Panc1 (cell line): ENCODE results near the gene NALCN. TPM values are rescaled to one million over a fixed set of nuclear protein-coding genes. Genes with fewer than 3 reads are reported as not detected.

Source experiments
- ATAC-seq: fragments of 200-7000 bp; cut with Tn5 transposase; 2 replicates; pipeline ENCODE4 v1.9.1; 2020; ENCODE audit warnings: mild to moderate bottlenecking, moderate library complexity
- BruUV-seq: library from RNA; stranded (reverse); fragments of 400-500 nt; replicated peaks from 2 replicates; lab custom pipeline; 2021; lab: Mats Ljungman, UMichigan
- CTCF ChIA-PET: fragments of 300-600 bp; sonication (Branson Sonifier 250); formaldehyde crosslinking; loops from one replicate; lab custom pipeline; 2022; ENCODE audit warnings: antibody characterized with exemption; lab: Charles Lee
- POLR2A ChIA-PET: fragments of 300-600 bp; sonication (Branson Sonifier 250); formaldehyde crosslinking; loops from one replicate; lab custom pipeline; 2022; ENCODE audit warnings: antibody characterized with exemption; lab: Charles Lee
- DNase-seq: peaks from one replicate; pipeline ENCODE4 v3.0.0-alpha.2; 2010; ENCODE audit warnings: low read depth, low spot score
- H3K27ac ChIP-seq: 2 replicates; pipeline ENCODE4 v1.5.1; 2011; ENCODE audit warnings: mild to moderate bottlenecking, low read length, inconsistent platforms
- H3K27me3 ChIP-seq: fragments of 200-500 bp; sonication (Bioruptor generic); 2 replicates; pipeline ENCODE4 v1.6.0; 2014; ENCODE audit warnings: low read length, inconsistent platforms; ENCODE audit not compliant: control insufficient read depth, insufficient read depth
- H3K36me3 ChIP-seq: fragments of 200-500 bp; sonication (Bioruptor generic); 2 replicates; pipeline ENCODE4 v1.5.1; 2014; ENCODE audit warnings: inconsistent platforms, mild to moderate bottlenecking, low read length, moderate library complexity; ENCODE audit not compliant: control insufficient read depth, insufficient read depth
- H3K4me1 ChIP-seq: 2 replicates; pipeline ENCODE4 v1.5.1; 2011; ENCODE audit warnings: inconsistent platforms, mild to moderate bottlenecking, low read length, moderate library complexity; ENCODE audit not compliant: control insufficient read depth, insufficient read depth
- H3K4me3 ChIP-seq, 2 experiments: 2 replicates each; pipeline ENCODE4 v1.5.1; 2011 to 2012; ENCODE audit warnings: low read depth in 2 of 2, low read length in 2 of 2, mild to moderate bottlenecking in 2 of 2, inconsistent platforms in 1 of 2, moderate library complexity in 1 of 2
- H3K9me3 ChIP-seq: fragments of 200-500 bp; sonication (Bioruptor generic); 2 replicates; pipeline ENCODE4 v1.5.1; 2014; ENCODE audit warnings: low read depth, mild to moderate bottlenecking, inconsistent platforms, low read length, moderate library complexity; ENCODE audit not compliant: control insufficient read depth, insufficient read depth
- POLR2AphosphoS5 ChIP-seq: IDR thresholded peaks from 2 replicates; pipeline ENCODE4 v1.6.1; 2012; ENCODE audit warnings: mild to moderate bottlenecking, low read depth, low read length, moderate library complexity
- REST ChIP-seq, 2 experiments: IDR thresholded peaks; 2 replicates each; pipeline ENCODE4 v1.6.1; 2011 to 2012; ENCODE audit warnings: low read depth in 2 of 2, control low read depth in 1 of 2, low read length in 1 of 2, mild to moderate bottlenecking in 1 of 2, moderate library complexity in 1 of 2; ENCODE audit not compliant: insufficient read depth in 1 of 2
- SIN3A ChIP-seq: IDR thresholded peaks from 2 replicates; pipeline ENCODE4 v1.6.1; 2012; ENCODE audit warnings: low read depth, mild to moderate bottlenecking, low read length, moderate library complexity, borderline replicate concordance; ENCODE audit not compliant: insufficient read depth
- TCF7L2 ChIP-seq: IDR thresholded peaks from 2 replicates; pipeline ENCODE4 v1.6.1; 2011; ENCODE audit warnings: mild to moderate bottlenecking, low read depth, low read length, inconsistent platforms
- in situ Hi-C: cut with HindIII; loops from 2 replicates; pipeline ENCODE4 v1.10.0; 2016; ENCODE audit warnings: low sequenced_read_pairs, low pct_unique_long_range_greater_than_20kb
- intact Hi-C: fragments of 100-400 bp; cut with micrococcal nuclease; formaldehyde crosslinking; loops from one replicate; pipeline ENCODE4 v1.10.0; 2022; ENCODE audit not compliant: unreplicated experiment
- total RNA-seq: library from RNA; stranded (reverse); gene quantifications from one replicate; pipeline ENCODE4 v1.2.1, GENCODE V29; 2021; ENCODE audit not compliant: unreplicated experiment
- TF ChIP-seq, protein P1 (sequence below): fragments of 450-650 bp; IDR thresholded peaks from 2 replicates; pipeline ENCODE4 v1.5.1; 2017; ENCODE audit warnings: mild to moderate bottlenecking

NALCN gene
- total RNA-seq, 1 experiment from 2014 or later: 10.9 TPM

- in situ Hi-C loops: no loop called here
- ChIA-PET CTCF (no interaction called here), POLR2A (no interaction called here)
- Histone ChIP-seq H3K27me3 (no peaks in the 10 kb centered on the region), H3K4me3 (no peak overlapping the region), H3K36me3 (no peaks in the 10 kb centered on the region), H3K4me1 (no peaks in the 10 kb centered on the region), H3K27ac (no peak overlapping the region), H3K9me3 (no peaks in the 10 kb centered on the region)
- DNase-seq: no peak
- intact Hi-C loops: no loop called here
- ATAC-seq: no peak
- BruUV-seq: no TSS peak
- TF ChIP-seq TCF7L2 (no peak), SIN3A (no peak)
These were observed 296.3 kb downstream of the NALCN start for GRCh38 chr13:101120007-101120406.

GRCh38 chr13:101116826-101117225 lies 299.5 kb downstream of the NALCN start:
- Histone ChIP-seq H3K4me3 (no peak overlapping the region), H3K27me3 (no peaks in the 10 kb centered on the region), H3K36me3 (no peaks in the 10 kb centered on the region), H3K4me1 (no peaks in the 10 kb centered on the region), H3K27ac (no peak overlapping the region), H3K9me3 (no peaks in the 10 kb centered on the region)
- ChIA-PET POLR2A (no interaction called here), CTCF (no interaction called here)
- ATAC-seq (no peak), DNase-seq (no peak)
- BruUV-seq: no TSS peak
- no peak for TF ChIP-seq TCF7L2
- no peak for TF ChIP-seq POLR2AphosphoS5
- no peak for TF ChIP-seq REST (IDR thresholded peaks at IDR 0.05; ENCODE audit: insufficient read depth in 1 of 2, low read depth in 2 of 2, low read length in 1 of 2)
- TF ChIP-seq, protein P1, sequence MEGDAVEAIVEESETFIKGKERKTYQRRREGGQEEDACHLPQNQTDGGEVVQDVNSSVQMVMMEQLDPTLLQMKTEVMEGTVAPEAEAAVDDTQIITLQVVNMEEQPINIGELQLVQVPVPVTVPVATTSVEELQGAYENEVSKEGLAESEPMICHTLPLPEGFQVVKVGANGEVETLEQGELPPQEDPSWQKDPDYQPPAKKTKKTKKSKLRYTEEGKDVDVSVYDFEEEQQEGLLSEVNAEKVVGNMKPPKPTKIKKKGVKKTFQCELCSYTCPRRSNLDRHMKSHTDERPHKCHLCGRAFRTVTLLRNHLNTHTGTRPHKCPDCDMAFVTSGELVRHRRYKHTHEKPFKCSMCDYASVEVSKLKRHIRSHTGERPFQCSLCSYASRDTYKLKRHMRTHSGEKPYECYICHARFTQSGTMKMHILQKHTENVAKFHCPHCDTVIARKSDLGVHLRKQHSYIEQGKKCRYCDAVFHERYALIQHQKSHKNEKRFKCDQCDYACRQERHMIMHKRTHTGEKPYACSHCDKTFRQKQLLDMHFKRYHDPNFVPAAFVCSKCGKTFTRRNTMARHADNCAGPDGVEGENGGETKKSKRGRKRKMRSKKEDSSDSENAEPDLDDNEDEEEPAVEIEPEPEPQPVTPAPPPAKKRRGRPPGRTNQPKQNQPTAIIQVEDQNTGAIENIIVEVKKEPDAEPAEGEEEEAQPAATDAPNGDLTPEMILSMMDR: no peak
- no peak for TF ChIP-seq SIN3A
- intact Hi-C loops (no loop called here), in situ Hi-C loops (no loop called here)

- Histone ChIP-seq H3K9me3 (no peaks in the 10 kb centered on the region), H3K27me3 (no peaks in the 10 kb centered on the region), H3K4me1 (no peaks in the 10 kb centered on the region), H3K36me3 (no peaks in the 10 kb centered on the region), H3K4me3 (no peak overlapping the region), H3K27ac (no peak overlapping the region)
- ChIA-PET CTCF (no interaction called here), POLR2A (no interaction called here)
- ATAC-seq (no peak), DNase-seq (no peak)
- intact Hi-C loops: no loop called here
- in situ Hi-C loops: no loop called here
- BruUV-seq: no TSS peak
- TF ChIP-seq REST (IDR thresholded peaks at IDR 0.05; ENCODE audit: insufficient read depth in 1 of 2, low read depth in 2 of 2, low read length in 1 of 2) (no peak), TCF7L2 (no peak), POLR2AphosphoS5 (no peak), SIN3A (no peak)
- TF ChIP-seq, protein P1: no peak
These were observed 300.0 kb downstream of the NALCN start for GRCh38 chr13:101116341-101116740.
